NCI-H345 (cell line): ENCODE measurements around the gene BMPR2.
"Not testable (repeated sequence)": the region's sequence is repeated elsewhere in the genome, so short reads cannot be mapped to it uniquely, and the experiment has no call there.

Experiments
- DNase-seq: peaks from one replicate; lab custom pipeline; 2025; lab: John Stamatoyannopoulos, UW

Gene BMPR2

GRCh38 chr2:202530038-202530437 is 153.9 kb downstream of the BMPR2 start:
- no peak for DNase-seq

GRCh38 chr2:202535290-202535689 is 159.2 kb downstream of the BMPR2 start:
- DNase-seq, result not testable (repeated sequence)

GRCh38 chr2:202541137-202541536 is 165.0 kb downstream of the BMPR2 start:
- no peak for DNase-seq

GRCh38 chr2:202542142-202542541 is 166.0 kb downstream of the BMPR2 start:
- DNase-seq, result no peak

- no peak for DNase-seq
These were observed 169.4 kb downstream of the BMPR2 start for GRCh38 chr2:202545523-202545922.

- DNase-seq, result no peak
These were observed 169.8 kb downstream of the BMPR2 start for GRCh38 chr2:202545931-202546330.

GRCh38 chr2:202546499-202547141 is 170.5 kb downstream of the BMPR2 start:
- DNase-seq, result not testable (repeated sequence)

- no peak for DNase-seq
These were observed 172.1 kb downstream of the BMPR2 start for GRCh38 chr2:202548240-202548639.

GRCh38 chr2:202551000-202551399 is 174.9 kb downstream of the BMPR2 start:
- not testable (repeated sequence) for DNase-seq

GRCh38 chr2:202555356-202555755 is 179.2 kb downstream of the BMPR2 start:
- DNase-seq, result no peak

GRCh38 chr2:202560200-202560599 is 184.1 kb downstream of the BMPR2 start:
- DNase-seq, result no peak

GRCh38 chr2:202564226-202564625 is 188.1 kb downstream of the BMPR2 start:
- DNase-seq, result no peak

- no peak for DNase-seq
These were observed 190.2 kb downstream of the BMPR2 start for GRCh38 chr2:202566286-202566685.

GRCh38 chr2:202574541-202574940 is 198.4 kb downstream of the BMPR2 start:
- no peak for DNase-seq

GRCh38 chr2:202575194-202575593 is 199.1 kb downstream of the BMPR2 start:
- DNase-seq, result not testable (repeated sequence)

GRCh38 chr2:202577250-202578183 is 201.4 kb downstream of the BMPR2 start:
- DNase-seq, result peak; percentile 21

- DNase-seq, result not testable (repeated sequence)
These were observed 206.7 kb downstream of the BMPR2 start for GRCh38 chr2:202582846-202583245.

- no peak for DNase-seq
These were observed 207.6 kb downstream of the BMPR2 start for GRCh38 chr2:202583709-202584219.

GRCh38 chr2:202588647-202589581 is 212.8 kb downstream of the BMPR2 start:
- DNase-seq, result peak; percentile 88

- DNase-seq, result no peak
These were observed 213.4 kb downstream of the BMPR2 start for GRCh38 chr2:202589582-202589949.

- no peak for DNase-seq
These were observed 216.4 kb downstream of the BMPR2 start for GRCh38 chr2:202592566-202592965.

GRCh38 chr2:202599105-202599504 is 223.0 kb downstream of the BMPR2 start:
- no peak for DNase-seq
